CD14-positive monocyte (primary cell): ENCODE results near the gene CAPN13. TPM values are rescaled to one million over a fixed set of nuclear protein-coding genes. Genes with fewer than 3 reads are reported as not detected.

Experiments used
- DNase-seq, 3 donors: peaks; one replicate each; pipeline ENCODE4 v3.0.0-alpha.2; 2011 to 2022
- H2AFZ ChIP-seq: 2 replicates; pipeline ENCODE4 v1.6.0; 2012; ENCODE audit warnings: mild to moderate bottlenecking, low read depth, low read length, inconsistent platforms; ENCODE audit not compliant: insufficient read depth, poor library complexity, severe bottlenecking
- H3K27ac ChIP-seq, 2 donors: 1 replicate in 1 of 2; 2 replicates in 1 of 2; pipeline ENCODE4 v1.5.1; 2012 to 2013; ENCODE audit warnings: low read length in 2 of 2, control low read depth in 1 of 2, inconsistent platforms in 1 of 2, low read depth in 1 of 2, mild to moderate bottlenecking in 1 of 2
- H3K27me3 ChIP-seq, 2 donors: one replicate each; pipeline versions ENCODE4 v1.6.0 to v1.6.1; 2011 to 2013; ENCODE audit warnings: low read length in 2 of 2; ENCODE audit not compliant: control insufficient read depth in 2 of 2, insufficient read depth in 2 of 2
- H3K36me3 ChIP-seq, 2 donors: replicated peaks in 1 of 2; 1 replicate in 1 of 2; 2 replicates in 1 of 2; pipeline versions ENCODE4 v1.5.1 to v1.6.1; 2012 to 2013; ENCODE audit warnings: low read length in 2 of 2, control low read depth in 1 of 2, inconsistent platforms in 1 of 2, mild to moderate bottlenecking in 1 of 2; ENCODE audit not compliant: insufficient read depth in 2 of 2, control insufficient read depth in 1 of 2
- H3K4me1 ChIP-seq, 2 donors: 1 replicate in 1 of 2; 2 replicates in 1 of 2; pipeline versions ENCODE4 v1.5.1 to v1.6.1; 2012 to 2013; ENCODE audit warnings: low read length in 2 of 2, control low read depth in 1 of 2, inconsistent platforms in 1 of 2, mild to moderate bottlenecking in 1 of 2, moderate library complexity in 1 of 2; ENCODE audit not compliant: insufficient read depth in 2 of 2, control insufficient read depth in 1 of 2
- H3K4me2 ChIP-seq: replicated peaks from 2 replicates; pipeline ENCODE3; 2012; ENCODE audit warnings: low read length, moderate library complexity, mild to moderate bottlenecking; ENCODE audit not compliant: poor library complexity, severe bottlenecking; ENCODE audit errors: extremely low read depth
- H3K4me3 ChIP-seq, 3 experiments: fragments of 200-600 bp in 1 of 3; sonication (generic) in 1 of 3; replicated peaks in 1 of 3; 1 replicate in 2 of 3; 2 replicates in 1 of 3; pipeline ENCODE4 v1.5.1; 2011 to 2013; ENCODE audit warnings: low read length in 3 of 3, mild to moderate bottlenecking in 3 of 3, control low read depth in 2 of 3, low read depth in 2 of 3, inconsistent platforms in 1 of 3, moderate library complexity in 1 of 3
- H3K79me2 ChIP-seq: 2 replicates; pipeline ENCODE4 v1.6.0; 2012; ENCODE audit warnings: mild to moderate bottlenecking, control low read depth, inconsistent platforms, low read length, moderate library complexity; ENCODE audit not compliant: insufficient read depth
- H3K9ac ChIP-seq: 2 replicates; pipeline ENCODE4 v1.6.0; 2017; ENCODE audit warnings: low read length, mild to moderate bottlenecking; ENCODE audit not compliant: insufficient read depth, poor library complexity, severe bottlenecking
- H3K9me3 ChIP-seq, 2 donors: replicated peaks in 1 of 2; 1 replicate in 1 of 2; 2 replicates in 1 of 2; pipeline versions ENCODE4 v1.5.1 to v1.6.1; 2012 to 2013; ENCODE audit warnings: low read length in 2 of 2, control low read depth in 1 of 2; ENCODE audit not compliant: control insufficient read depth in 1 of 2, insufficient read depth in 1 of 2
- H4K20me1 ChIP-seq: 2 replicates; pipeline ENCODE4 v1.6.0; 2012; ENCODE audit warnings: mild to moderate bottlenecking, low read length, control low read depth, moderate library complexity; ENCODE audit not compliant: insufficient read depth
- H3K27ac Mint-ChIP-seq, 7 donors: one replicate each; pipeline ENCODE4 v1.8.0; 2020; ENCODE audit warnings: mild to moderate bottlenecking in 7 of 7, mixed read lengths in 7 of 7, moderate library complexity in 6 of 7, inconsistent platforms in 2 of 7
- H3K27me3 Mint-ChIP-seq, 3 donors: one replicate each; pipeline ENCODE4 v1.8.0; 2021 to 2022; ENCODE audit warnings: low read depth in 3 of 3, mild to moderate bottlenecking in 3 of 3, mixed read lengths in 3 of 3, moderate library complexity in 3 of 3, inconsistent platforms in 1 of 3
- H3K36me3 Mint-ChIP-seq, 2 donors: one replicate each; pipeline ENCODE4 v1.8.0; 2020; ENCODE audit warnings: mixed read lengths in 2 of 2, inconsistent platforms in 1 of 2, mild to moderate bottlenecking in 1 of 2
- H3K4me1 Mint-ChIP-seq: one replicate; pipeline ENCODE4 v1.8.0; 2020; ENCODE audit warnings: mild to moderate bottlenecking, mixed read lengths
- H3K4me3 Mint-ChIP-seq, 2 donors: one replicate each; pipeline ENCODE4 v1.8.0; 2020; ENCODE audit warnings: mild to moderate bottlenecking in 2 of 2, mixed read lengths in 2 of 2, moderate library complexity in 1 of 2
- H3K9me3 Mint-ChIP-seq, 7 donors: one replicate each; pipeline ENCODE4 v1.8.0; 2020 to 2022; ENCODE audit warnings: mixed read lengths in 7 of 7, mild to moderate bottlenecking in 6 of 7, moderate library complexity in 6 of 7, inconsistent platforms in 2 of 7
- WGBS: methylation state at CpG from one replicate; pipeline ENCODE4 v1.1.5; 2013; ENCODE audit warnings: missing lambda C conversion rate; ENCODE audit not compliant: insufficient coverage; 5-methylcytosine and 5-hydroxymethylcytosine counted together
- intact Hi-C, 2 donors: fragments of 100-400 bp; cut with micrococcal nuclease; formaldehyde crosslinking; loops; one replicate each; pipeline versions ENCODE4 v1.15.0 to v1.15.1; 2023
- polyA plus RNA-seq, 3 donors: library from polyadenylated mRNA; depleted of rRNA in 1 of 3; unstranded in 2 of 3; stranded (reverse) in 1 of 3; fragments of 300-500 nt in 2 of 3; fragments of >200 nt in 1 of 3; fragmentation: Illumina TruSeq in 2 of 3; gene quantifications; 1 replicate in 2 of 3; 2 replicates in 1 of 3; pipeline ENCODE4 v1.2.3, GENCODE V29; 2012 to 2021
- small RNA-seq: library from RNA; depleted of rRNA; stranded (forward); fragments of <200 nt; gene quantifications from one replicate; pipeline ENCODE3, GENCODE V24; 2012; ENCODE audit warnings: low read depth; ENCODE audit not compliant: insufficient read length
- TF ChIP-seq, protein P1 (sequence below): fragments of 200-600 bp; IDR thresholded peaks from one replicate; pipeline ENCODE4 v1.8.0; 2022; ENCODE audit warnings: antibody characterized with exemption, mild to moderate bottlenecking

CAPN13 gene
- polyA plus RNA-seq, 3 donors, result not detected

DNA sequence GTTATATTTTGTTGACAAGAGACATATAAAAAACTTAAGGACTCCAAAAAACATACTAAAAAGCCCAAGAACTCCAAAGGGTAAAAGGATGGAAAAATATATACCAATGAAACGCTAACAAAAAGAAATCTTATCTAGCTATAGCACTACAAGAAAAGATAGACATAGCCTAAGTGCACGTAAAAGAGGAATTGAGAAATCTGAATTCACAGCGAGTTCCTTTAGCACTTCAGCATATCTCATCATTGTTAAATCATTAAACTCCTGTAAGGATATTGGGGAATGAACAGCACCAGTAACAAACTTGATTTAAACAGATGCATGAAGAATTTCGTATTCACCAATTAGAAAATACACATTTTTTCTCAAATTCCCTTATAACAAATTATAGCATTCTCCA lies 134.1 kb downstream of the CAPN13 start:
- H3K27ac ChIP-seq, result no peak overlapping the region
- Mint-ChIP-seq H3K4me3 (no peak overlapping the region), H3K9me3 (peaks cover 11 to 29% (median 15%) of the 10 kb centered on the region in 7 donors), H3K27ac (no peak overlapping the region), H3K27me3 (peaks cover 6 to 12% (median 6%) of the 10 kb centered on the region in 3 donors), H3K36me3 (no peaks in the 10 kb centered on the region), H3K4me1 (no peaks in the 10 kb centered on the region)
- no peak overlapping the region for H3K9ac ChIP-seq
- no peaks in the 10 kb centered on the region for H3K4me1 ChIP-seq
- peaks cover 0 to 17% of the 10 kb centered on the region in 2 donors for H3K9me3 ChIP-seq
- 100% methylated on average over 1 of the region's 4 CpGs for WGBS
- H4K20me1 ChIP-seq, result no peaks in the 10 kb centered on the region
- no peak for DNase-seq
- no peaks in the 10 kb centered on the region for H3K79me2 ChIP-seq
- H2AFZ ChIP-seq, result no peak overlapping the region
- no peaks in the 10 kb centered on the region for H3K36me3 ChIP-seq
- TF ChIP-seq, protein P1, sequence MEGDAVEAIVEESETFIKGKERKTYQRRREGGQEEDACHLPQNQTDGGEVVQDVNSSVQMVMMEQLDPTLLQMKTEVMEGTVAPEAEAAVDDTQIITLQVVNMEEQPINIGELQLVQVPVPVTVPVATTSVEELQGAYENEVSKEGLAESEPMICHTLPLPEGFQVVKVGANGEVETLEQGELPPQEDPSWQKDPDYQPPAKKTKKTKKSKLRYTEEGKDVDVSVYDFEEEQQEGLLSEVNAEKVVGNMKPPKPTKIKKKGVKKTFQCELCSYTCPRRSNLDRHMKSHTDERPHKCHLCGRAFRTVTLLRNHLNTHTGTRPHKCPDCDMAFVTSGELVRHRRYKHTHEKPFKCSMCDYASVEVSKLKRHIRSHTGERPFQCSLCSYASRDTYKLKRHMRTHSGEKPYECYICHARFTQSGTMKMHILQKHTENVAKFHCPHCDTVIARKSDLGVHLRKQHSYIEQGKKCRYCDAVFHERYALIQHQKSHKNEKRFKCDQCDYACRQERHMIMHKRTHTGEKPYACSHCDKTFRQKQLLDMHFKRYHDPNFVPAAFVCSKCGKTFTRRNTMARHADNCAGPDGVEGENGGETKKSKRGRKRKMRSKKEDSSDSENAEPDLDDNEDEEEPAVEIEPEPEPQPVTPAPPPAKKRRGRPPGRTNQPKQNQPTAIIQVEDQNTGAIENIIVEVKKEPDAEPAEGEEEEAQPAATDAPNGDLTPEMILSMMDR, result no peak
- no peak overlapping the region for H3K4me2 ChIP-seq
- intact Hi-C loops, result no loop called here
- peaks cover 0 to 2% of the 10 kb centered on the region in 2 donors for H3K27me3 ChIP-seq
- no peak overlapping the region for H3K4me3 ChIP-seq

Small RNA genes lying within 50 kb of the gene (small RNA-seq; reads per million reads assigned to genes)
- gene AC092569.1, result not detected
